Left ventricle myocardium inferior (tissue), 1 donor: ENCODE results near the gene TBCD. TPM values are rescaled to one million over a fixed set of nuclear protein-coding genes. Genes with fewer than 3 reads are reported as not detected.

ENCODE experiments used
- DNase-seq: peaks from one replicate; pipeline ENCODE4 v3.0.0-alpha.2; 2020
- H3K27ac ChIP-seq: fragments of 200-600 bp; replicated peaks from 2 replicates; pipeline ENCODE4 v1.8.0; 2021
- H3K27me3 ChIP-seq: fragments of 200-600 bp; 2 replicates; pipeline ENCODE4 v1.8.0; 2021; ENCODE audit warnings: low read depth
- H3K36me3 ChIP-seq: fragments of 200-600 bp; 2 replicates; pipeline ENCODE4 v1.8.0; 2021
- H3K4me1 ChIP-seq: fragments of 200-600 bp; 2 replicates; pipeline ENCODE4 v1.8.0; 2021
- H3K4me3 ChIP-seq: fragments of 200-600 bp; 2 replicates; pipeline ENCODE4 v1.8.0; 2021; ENCODE audit warnings: mild to moderate bottlenecking, moderate library complexity
- H3K9me3 ChIP-seq: fragments of 200-600 bp; replicated peaks from 2 replicates; pipeline ENCODE4 v1.8.0; 2021
- CTCF ChIP-seq: fragments of 200-600 bp; IDR thresholded peaks from 2 replicates; pipeline ENCODE4 v1.8.0; 2021; ENCODE audit warnings: antibody characterized with exemption, mild to moderate bottlenecking, borderline replicate concordance
- intact Hi-C: fragments of 100-400 bp; cut with micrococcal nuclease; formaldehyde crosslinking; loops from one replicate; pipeline ENCODE4 v1.11.0; 2022
- total RNA-seq: library from RNA; stranded (reverse); fragmentation: NEBNext Ultra II Directional; extraction: Animal tissue kit (Norgen Biotek cat#: 25700); gene quantifications from one replicate; pipeline ENCODE4 v1.2.1, GENCODE V29; 2021
- donor health status: DM: no; HTN: yes; CAD: no; lungs with severe emphysema.

Gene TBCD
- total RNA-seq, 1 donor from 2014 or later: 48.0 TPM

GRCh38 chr17:82823004-82823403 lies 71.1 kb downstream of the TBCD start:
- peak; percentile 32 for TF ChIP-seq CTCF
- no peak for DNase-seq
- peaks cover 33% of the 10 kb centered on the region for H3K36me3 ChIP-seq

GRCh38 chr17:82825540-82826124 lies 73.8 kb downstream of the TBCD start:
- DNase-seq: no peak
- intact Hi-C loops: no loop called here

More at GRCh38 chr17:82823004-82823403, 71.1 kb downstream of the TBCD start:
- Histone ChIP-seq H3K4me1 (peaks cover 9% of the 10 kb centered on the region), H3K4me3 (no peak overlapping the region), H3K27me3 (no peaks in the 10 kb centered on the region), H3K27ac (peak overlapping the region; percentile 39), H3K9me3 (peaks cover 19% of the 10 kb centered on the region)
- intact Hi-C loops: no loop called here

GRCh38 chr17:82826211-82826610 lies 74.3 kb downstream of the TBCD start:
- H3K27me3 ChIP-seq: no peaks in the 10 kb centered on the region
- peaks cover 7% of the 10 kb centered on the region for H3K36me3 ChIP-seq
- intact Hi-C loops: no loop called here
- no peaks in the 10 kb centered on the region for H3K9me3 ChIP-seq
- no peak for TF ChIP-seq CTCF
- peaks cover 23% of the 10 kb centered on the region for H3K4me1 ChIP-seq
- no peak for DNase-seq
- no peak overlapping the region for H3K4me3 ChIP-seq
- no peak overlapping the region for H3K27ac ChIP-seq

More at GRCh38 chr17:82825540-82826124, 73.8 kb downstream of the TBCD start:
- Histone ChIP-seq H3K27ac (no peak overlapping the region), H3K4me1 (peaks cover 20% of the 10 kb centered on the region), H3K9me3 (peaks cover 5% of the 10 kb centered on the region), H3K4me3 (no peak overlapping the region), H3K36me3 (peaks cover 7% of the 10 kb centered on the region), H3K27me3 (no peaks in the 10 kb centered on the region)
- TF ChIP-seq CTCF: no peak

GRCh38 chr17:82826956-82827355 lies 75.1 kb downstream of the TBCD start:
- peaks cover 5% of the 10 kb centered on the region for H3K36me3 ChIP-seq
- H3K4me3 ChIP-seq: no peak overlapping the region
- intact Hi-C loops: no loop called here
- TF ChIP-seq CTCF: no peak
- H3K4me1 ChIP-seq: peaks cover 23% of the 10 kb centered on the region
- H3K27me3 ChIP-seq: no peaks in the 10 kb centered on the region
- no peak overlapping the region for H3K27ac ChIP-seq
- no peak for DNase-seq
- H3K9me3 ChIP-seq: no peaks in the 10 kb centered on the region

DNA sequence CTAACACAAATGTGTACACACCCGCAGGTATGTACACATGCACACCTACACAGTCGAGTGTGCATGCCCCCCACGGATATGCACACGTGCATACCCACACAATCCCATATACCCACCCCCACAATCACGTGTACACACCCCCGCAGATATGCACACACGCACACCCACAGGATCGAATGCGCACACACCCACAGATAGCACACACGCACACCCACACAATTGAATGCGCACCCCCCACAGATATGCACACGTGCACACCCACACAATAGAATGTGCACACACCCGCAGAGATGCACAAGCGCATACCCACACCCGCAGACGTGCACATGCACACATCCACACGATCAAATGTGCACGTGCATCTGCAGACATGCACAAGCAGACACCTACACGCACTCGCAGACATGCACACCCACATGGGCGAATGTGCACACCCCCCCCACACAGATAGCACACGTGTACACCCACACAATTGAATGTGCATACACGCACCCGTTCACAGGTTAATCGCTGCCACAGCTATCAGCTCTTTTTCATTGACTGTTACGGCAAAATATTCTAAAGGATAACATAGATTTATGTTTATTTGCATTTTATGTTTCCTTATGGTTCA lies 77.1 kb downstream of the TBCD start:
- Histone ChIP-seq H3K4me1 (peaks cover 18% of the 10 kb centered on the region), H3K27ac (no peak overlapping the region), H3K27me3 (no peaks in the 10 kb centered on the region), H3K36me3 (no peaks in the 10 kb centered on the region), H3K4me3 (no peak overlapping the region), H3K9me3 (no peaks in the 10 kb centered on the region)
- no peak for DNase-seq
- intact Hi-C loops: no loop called here
- no peak for TF ChIP-seq CTCF
